ENCODE results near the gene GABRP.
A peak's percentile ranks its signal among the peaks of the same experiment; 100 is the strongest.

GABRP gene

GRCh38 chr5:170740551-170741205, 42.8 kb upstream of the GABRP start:
- H2AK5ac ChIP-seq (ENCODE audit: low read length), result no peak overlapping the region
- H3K18ac ChIP-seq (ENCODE audit: low read length), result no peak overlapping the region
- no peaks in the 10 kb centered on the region for H3K36me3 ChIP-seq (ENCODE audit: control insufficient read depth, insufficient read depth, low read length)
- H3K4me3 ChIP-seq (ENCODE audit: low read length), result no peak overlapping the region
- no peak overlapping the region for H3K27ac ChIP-seq (ENCODE audit: low read depth, low read length)
- H3K9ac ChIP-seq (ENCODE audit: low read length), result no peak overlapping the region
- no peak overlapping the region for H3K4ac ChIP-seq (ENCODE audit: low read depth, low read length)
- no peak overlapping the region for H3K23ac ChIP-seq (ENCODE audit: low read length)
- peaks cover 13% of the 10 kb centered on the region for H3K4me1 ChIP-seq (ENCODE audit: control insufficient read depth, low read depth, low read length)
- no peaks in the 10 kb centered on the region for H3K79me2 ChIP-seq (ENCODE audit: control insufficient read depth, insufficient read depth, low read length)
- no peak overlapping the region for H2BK120ac ChIP-seq (ENCODE audit: low read depth, low read length)
- no peak overlapping the region for H2BK5ac ChIP-seq (ENCODE audit: low read length)
- H2BK15ac ChIP-seq (replicated peaks; ENCODE audit: low read depth), result no peak overlapping the region
- WGBS (ENCODE audit: extremely low coverage, insufficient coverage, low lambda C conversion rate), result no CpG with 5 or more reads among the region's 3 CpGs
- H3K27me3 ChIP-seq (ENCODE audit: insufficient read depth, low read length, poor library complexity), result no peaks in the 10 kb centered on the region
- no peak for DNase-seq
- H3K4me2 ChIP-seq (ENCODE audit: low read length), result no peak overlapping the region
- no peaks in the 10 kb centered on the region for H3K79me1 ChIP-seq (ENCODE audit: low read length)
- no peak overlapping the region for H4K5ac ChIP-seq (ENCODE audit: low read length)
- H4K8ac ChIP-seq (ENCODE audit: low read depth, low read length), result no peak overlapping the region
- no peak overlapping the region for H3K56ac ChIP-seq (ENCODE audit: low read length)

DNA sequence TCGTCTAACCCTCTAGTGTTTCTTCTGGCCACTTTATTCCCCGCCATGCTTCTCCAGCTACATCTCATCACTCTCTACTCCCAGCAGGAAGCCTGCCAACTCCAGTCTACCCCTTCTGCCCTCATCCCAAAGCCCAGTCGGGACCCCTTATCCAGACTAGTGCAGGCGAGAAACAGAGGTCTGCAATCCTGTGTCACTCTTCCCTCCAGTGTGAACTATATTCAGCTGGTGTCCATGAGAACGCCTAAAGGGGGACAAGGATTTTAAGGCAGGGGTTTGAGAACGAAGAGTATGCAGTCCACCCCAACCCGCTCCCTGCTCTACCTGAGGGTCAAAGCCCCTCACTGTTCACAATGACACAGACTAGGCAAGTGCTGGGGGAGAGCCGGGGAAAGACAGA, 41.7 kb upstream of the GABRP start:
- no peaks in the 10 kb centered on the region for H3K27me3 ChIP-seq (ENCODE audit: insufficient read depth, low read length, poor library complexity)
- H3K9ac ChIP-seq (ENCODE audit: low read length), result no peak overlapping the region
- H3K27ac ChIP-seq (ENCODE audit: low read depth, low read length), result no peak overlapping the region
- no peak overlapping the region for H3K23ac ChIP-seq (ENCODE audit: low read length)
- no peak overlapping the region for H3K18ac ChIP-seq (ENCODE audit: low read length)
- no peaks in the 10 kb centered on the region for H3K79me1 ChIP-seq (ENCODE audit: low read length)
- H2AK5ac ChIP-seq (ENCODE audit: low read length), result no peak overlapping the region
- H3K4me1 ChIP-seq (ENCODE audit: control insufficient read depth, low read depth, low read length), result peaks cover 12% of the 10 kb centered on the region
- no peak overlapping the region for H2BK15ac ChIP-seq (replicated peaks; ENCODE audit: low read depth)
- H4K8ac ChIP-seq (ENCODE audit: low read depth, low read length), result no peak overlapping the region
- H3K36me3 ChIP-seq (ENCODE audit: control insufficient read depth, insufficient read depth, low read length), result no peaks in the 10 kb centered on the region
- H4K5ac ChIP-seq (ENCODE audit: low read length), result no peak overlapping the region
- H2BK120ac ChIP-seq (ENCODE audit: low read depth, low read length), result no peak overlapping the region
- no peak overlapping the region for H3K4me2 ChIP-seq (ENCODE audit: low read length)
- WGBS (ENCODE audit: extremely low coverage, insufficient coverage, low lambda C conversion rate), result no CpG with 5 or more reads among the region's 8 CpGs
- no peak for DNase-seq
- no peak overlapping the region for H2BK5ac ChIP-seq (ENCODE audit: low read length)
- no peak overlapping the region for H3K4me3 ChIP-seq (ENCODE audit: low read length)
- H3K56ac ChIP-seq (ENCODE audit: low read length), result no peak overlapping the region
- no peak overlapping the region for H3K4ac ChIP-seq (ENCODE audit: low read depth, low read length)
- no peaks in the 10 kb centered on the region for H3K79me2 ChIP-seq (ENCODE audit: control insufficient read depth, insufficient read depth, low read length)

DNA sequence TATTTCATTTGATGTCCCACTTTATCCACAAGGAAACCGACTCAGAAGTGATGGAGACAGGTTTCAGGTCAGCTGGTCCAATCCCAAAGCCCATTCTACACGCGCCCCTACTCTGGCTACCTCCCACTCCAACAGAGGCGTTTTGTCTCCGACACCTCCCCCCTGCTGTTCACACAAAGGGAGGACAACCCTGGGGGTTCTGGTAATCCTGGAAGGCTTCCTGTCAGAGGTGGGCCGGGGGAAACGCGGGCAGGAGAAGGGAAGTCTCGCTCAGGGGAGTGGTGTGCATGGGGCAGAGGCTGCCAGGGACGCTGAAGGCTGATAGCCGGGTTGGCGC, 39.7 kb upstream of the GABRP start:
- H2AK5ac ChIP-seq (ENCODE audit: low read length), result no peak overlapping the region
- H3K23ac ChIP-seq (ENCODE audit: low read length), result no peak overlapping the region
- no peak overlapping the region for H3K9ac ChIP-seq (ENCODE audit: low read length)
- H3K36me3 ChIP-seq (ENCODE audit: control insufficient read depth, insufficient read depth, low read length), result no peaks in the 10 kb centered on the region
- no peak overlapping the region for H4K8ac ChIP-seq (ENCODE audit: low read depth, low read length)
- no peak overlapping the region for H3K27ac ChIP-seq (ENCODE audit: low read depth, low read length)
- no peak overlapping the region for H4K5ac ChIP-seq (ENCODE audit: low read length)
- no peak overlapping the region for H3K4me2 ChIP-seq (ENCODE audit: low read length)
- no peaks in the 10 kb centered on the region for H3K79me1 ChIP-seq (ENCODE audit: low read length)
- no peak overlapping the region for H3K4ac ChIP-seq (ENCODE audit: low read depth, low read length)
- no CpG with 5 or more reads among the region's 12 CpGs for WGBS (ENCODE audit: extremely low coverage, insufficient coverage, low lambda C conversion rate)
- H2BK5ac ChIP-seq (ENCODE audit: low read length), result no peak overlapping the region
- no peak overlapping the region for H2BK15ac ChIP-seq (replicated peaks; ENCODE audit: low read depth)
- H3K4me1 ChIP-seq (ENCODE audit: control insufficient read depth, low read depth, low read length), result peaks cover 6% of the 10 kb centered on the region
- no peak overlapping the region for H2BK120ac ChIP-seq (ENCODE audit: low read depth, low read length)
- no peak overlapping the region for H3K56ac ChIP-seq (ENCODE audit: low read length)
- no peak overlapping the region for H3K4me3 ChIP-seq (ENCODE audit: low read length)
- DNase-seq, result no peak
- no peaks in the 10 kb centered on the region for H3K27me3 ChIP-seq (ENCODE audit: insufficient read depth, low read length, poor library complexity)
- no peak overlapping the region for H3K18ac ChIP-seq (ENCODE audit: low read length)
- no peaks in the 10 kb centered on the region for H3K79me2 ChIP-seq (ENCODE audit: control insufficient read depth, insufficient read depth, low read length)

GRCh38 chr5:170745481-170746071, 37.9 kb upstream of the GABRP start:
- peak overlapping the region; percentile 50 for H3K56ac ChIP-seq (ENCODE audit: low read length)
- H3K23ac ChIP-seq (ENCODE audit: low read length), result no peak overlapping the region
- no CpG with 5 or more reads among the region's 12 CpGs for WGBS (ENCODE audit: extremely low coverage, insufficient coverage, low lambda C conversion rate)
- H4K5ac ChIP-seq (ENCODE audit: low read length), result no peak overlapping the region
- H2BK15ac ChIP-seq (replicated peaks; ENCODE audit: low read depth), result no peak overlapping the region
- no peak overlapping the region for H3K4ac ChIP-seq (ENCODE audit: low read depth, low read length)
- peaks cover 2% of the 10 kb centered on the region for H3K4me1 ChIP-seq (ENCODE audit: control insufficient read depth, low read depth, low read length)
- H3K79me2 ChIP-seq (ENCODE audit: control insufficient read depth, insufficient read depth, low read length), result no peaks in the 10 kb centered on the region
- no peaks in the 10 kb centered on the region for H3K27me3 ChIP-seq (ENCODE audit: insufficient read depth, low read length, poor library complexity)
- H3K9ac ChIP-seq (ENCODE audit: low read length), result peak overlapping the region; percentile 33
- no peak overlapping the region for H2AK5ac ChIP-seq (ENCODE audit: low read length)
- no peak overlapping the region for H3K4me2 ChIP-seq (ENCODE audit: low read length)
- no peak overlapping the region for H2BK120ac ChIP-seq (ENCODE audit: low read depth, low read length)
- no peaks in the 10 kb centered on the region for H3K79me1 ChIP-seq (ENCODE audit: low read length)
- no peak overlapping the region for H3K4me3 ChIP-seq (ENCODE audit: low read length)
- H3K36me3 ChIP-seq (ENCODE audit: control insufficient read depth, insufficient read depth, low read length), result no peaks in the 10 kb centered on the region
- no peak overlapping the region for H4K8ac ChIP-seq (ENCODE audit: low read depth, low read length)
- H3K27ac ChIP-seq (ENCODE audit: low read depth, low read length), result peak overlapping the region; percentile 41
- no peak overlapping the region for H3K18ac ChIP-seq (ENCODE audit: low read length)
- DNase-seq, result peak; percentile 93
- H2BK5ac ChIP-seq (ENCODE audit: low read length), result no peak overlapping the region

- Histone ChIP-seq H2AK5ac (ENCODE audit: low read length) (no peak overlapping the region), H3K36me3 (ENCODE audit: control insufficient read depth, insufficient read depth, low read length) (no peaks in the 10 kb centered on the region), H3K9ac (ENCODE audit: low read length) (no peak overlapping the region), H3K4me3 (ENCODE audit: low read length) (no peak overlapping the region), H3K4ac (ENCODE audit: low read depth, low read length) (peak overlapping the region; percentile 50), H2BK120ac (ENCODE audit: low read depth, low read length) (no peak overlapping the region), H4K8ac (ENCODE audit: low read depth, low read length) (no peak overlapping the region), H3K4me2 (ENCODE audit: low read length) (no peak overlapping the region), H3K79me1 (ENCODE audit: low read length) (no peaks in the 10 kb centered on the region), H3K56ac (ENCODE audit: low read length) (peak overlapping the region; percentile 22), H2BK15ac (replicated peaks; ENCODE audit: low read depth) (no peak overlapping the region), H3K18ac (ENCODE audit: low read length) (no peak overlapping the region), H3K27ac (ENCODE audit: low read depth, low read length) (peak overlapping the region; percentile 40), H4K5ac (ENCODE audit: low read length) (no peak overlapping the region), H3K23ac (ENCODE audit: low read length) (peak overlapping the region; percentile 15), H3K27me3 (ENCODE audit: insufficient read depth, low read length, poor library complexity) (no peaks in the 10 kb centered on the region), H3K4me1 (ENCODE audit: control insufficient read depth, low read depth, low read length) (peaks cover 2% of the 10 kb centered on the region), H3K79me2 (ENCODE audit: control insufficient read depth, insufficient read depth, low read length) (no peaks in the 10 kb centered on the region), H2BK5ac (ENCODE audit: low read length) (no peak overlapping the region)
- WGBS (ENCODE audit: extremely low coverage, insufficient coverage, low lambda C conversion rate), result no CpG with 5 or more reads among the region's 14 CpGs
- peak; percentile 64 for DNase-seq
Observed at GRCh38 chr5:170746075-170746960, 37.2 kb upstream of the GABRP start.

All from mesendoderm (in vitro differentiated cells).